H1 (cell line): ENCODE results near the gene HES5. TPM values are rescaled to one million over a fixed set of nuclear protein-coding genes. Genes with fewer than 3 reads are reported as not detected.

Experiments used
- CTCF ChIA-PET: fragments of 300-600 bp; sonication (Branson Sonifier 250); formaldehyde crosslinking; loops from one replicate; lab custom pipeline; 2021; ENCODE audit not compliant: partially characterized antibody; lab: Charles Lee
- POLR2A ChIA-PET: fragments of 300-600 bp; sonication (Branson Sonifier 250); formaldehyde crosslinking; loops from one replicate; lab custom pipeline; 2021; ENCODE audit warnings: inconsistent platforms; ENCODE audit not compliant: partially characterized antibody; lab: Charles Lee
- DNase-seq, 2 experiments: peaks; one replicate each; pipeline versions ENCODE4 v3.0.0 to v3.0.0-alpha.2; 2010 to 2022; ENCODE audit warnings: low spot score in 2 of 2, low read depth in 1 of 2, mixed read lengths in 1 of 2
- FAIRE-seq: peaks from 2 replicates; lab custom pipeline; 2011; peaks lifted over from hg19 to GRCh38; lab: Jason Lieb, UNC
- H2AFZ ChIP-seq: 2 replicates; pipeline ENCODE4 v1.8.1; 2012; ENCODE audit warnings: low read length, inconsistent platforms
- H2AK5ac ChIP-seq: 2 replicates; pipeline ENCODE4 v1.6.1; 2013; ENCODE audit warnings: low read depth, low read length
- H2BK120ac ChIP-seq: replicated peaks from 2 replicates; pipeline ENCODE3; 2013; ENCODE audit warnings: low read depth, low read length, inconsistent platforms
- H2BK12ac ChIP-seq: 2 replicates; pipeline ENCODE4 v1.6.1; 2013; ENCODE audit warnings: low read depth, low read length
- H2BK15ac ChIP-seq: 2 replicates; pipeline ENCODE4 v1.6.1; 2013; ENCODE audit warnings: low read length
- H2BK20ac ChIP-seq: 2 replicates; pipeline ENCODE4 v1.6.1; 2013; ENCODE audit warnings: low read length
- H2BK5ac ChIP-seq: 2 replicates; pipeline ENCODE4 v1.6.1; 2013; ENCODE audit warnings: low read depth, low read length
- H3K14ac ChIP-seq: 2 replicates; pipeline ENCODE4 v1.6.1; 2013; ENCODE audit warnings: inconsistent platforms; ENCODE audit not compliant: insufficient read length
- H3K18ac ChIP-seq: 2 replicates; pipeline ENCODE4 v1.6.1; 2013; ENCODE audit warnings: low read length; ENCODE audit errors: extremely low read depth
- H3K23ac ChIP-seq: 2 replicates; pipeline ENCODE4 v1.6.1; 2013; ENCODE audit warnings: inconsistent platforms; ENCODE audit not compliant: insufficient read length
- H3K23me2 ChIP-seq: 2 replicates; pipeline ENCODE4 v1.6.1; 2013; ENCODE audit warnings: low read depth, low read length
- H3K27ac ChIP-seq: 2 replicates; pipeline ENCODE4 v1.6.1; 2011; ENCODE audit warnings: low read depth, low read length, inconsistent platforms
- H3K27me3 ChIP-seq, 4 experiments: replicated peaks in 1 of 4; 1 replicate in 1 of 4; 2 replicates in 3 of 4; pipeline versions ENCODE4 v1.6.1 to v1.8.1; 2011 to 2013; ENCODE audit warnings: low read length in 3 of 4, mild to moderate bottlenecking in 3 of 4, inconsistent platforms in 2 of 4, mixed read lengths in 2 of 4, moderate library complexity in 1 of 4; ENCODE audit not compliant: control insufficient read depth in 3 of 4, insufficient read depth in 3 of 4; ENCODE audit errors: extremely low read depth in 1 of 4
- H3K36me3 ChIP-seq, 4 experiments: 2 replicates each; pipeline versions ENCODE4 v1.6.1 to v1.8.1; 2011 to 2013; ENCODE audit warnings: mild to moderate bottlenecking in 4 of 4, low read length in 3 of 4, moderate library complexity in 2 of 4, control low read depth in 1 of 4, inconsistent platforms in 1 of 4; ENCODE audit not compliant: insufficient read depth in 4 of 4, control insufficient read depth in 2 of 4
- H3K4ac ChIP-seq: replicated peaks from 2 replicates; pipeline ENCODE3; 2013; ENCODE audit warnings: low read length, low read depth, mixed read lengths, inconsistent platforms; ENCODE audit not compliant: insufficient read length
- H3K4me1 ChIP-seq, 4 experiments: replicated peaks in 1 of 4; 1 replicate in 1 of 4; 2 replicates in 3 of 4; pipeline versions ENCODE4 v1.6.1 to v1.8.1; 2011 to 2013; ENCODE audit warnings: low read length in 3 of 4, inconsistent platforms in 2 of 4, mixed read lengths in 1 of 4; ENCODE audit not compliant: insufficient read depth in 4 of 4, control insufficient read depth in 3 of 4
- H3K4me2 ChIP-seq, 2 experiments: 2 replicates each; pipeline versions ENCODE4 v1.6.1 to v1.8.1; 2011 to 2013; ENCODE audit warnings: low read depth in 2 of 2, low read length in 2 of 2, control low read depth in 1 of 2, inconsistent platforms in 1 of 2, mild to moderate bottlenecking in 1 of 2; ENCODE audit not compliant: insufficient read depth in 1 of 2
- H3K4me3 ChIP-seq, 4 experiments: fragments of 200-600, 300-600 bp in 1 of 4; sonication (generic), shearing (Covaris generic), sonication (Bioruptor Twin) in 1 of 4; 2 replicates each; pipeline versions ENCODE4 v1.5.1 to v1.8.1; 2011 to 2016; ENCODE audit warnings: low read length in 4 of 4, low read depth in 3 of 4, control low read depth in 2 of 4, inconsistent platforms in 2 of 4, mild to moderate bottlenecking in 2 of 4, mixed read lengths in 1 of 4, moderate library complexity in 1 of 4; ENCODE audit not compliant: insufficient read depth in 2 of 4; ENCODE audit errors: extremely low read depth in 1 of 4
- H3K56ac ChIP-seq: replicated peaks from 2 replicates; pipeline ENCODE3; 2013; ENCODE audit warnings: low read depth, mild to moderate bottlenecking, mixed read lengths, low read length, inconsistent platforms; ENCODE audit not compliant: insufficient read length
- H3K79me1 ChIP-seq: 2 replicates; pipeline ENCODE4 v1.6.1; 2013; ENCODE audit warnings: low read depth, low read length, control low read depth
- H3K79me2 ChIP-seq, 2 experiments: 2 replicates each; pipeline versions ENCODE4 v1.6.1 to v1.8.1; 2012 to 2013; ENCODE audit warnings: low read length in 2 of 2, mild to moderate bottlenecking in 2 of 2, inconsistent platforms in 1 of 2; ENCODE audit not compliant: insufficient read depth in 2 of 2, control insufficient read depth in 1 of 2
- H3K9ac ChIP-seq, 4 experiments: replicated peaks in 1 of 4; 1 replicate in 1 of 4; 2 replicates in 3 of 4; pipeline versions ENCODE4 v1.6.1 to v1.8.1; 2011 to 2013; ENCODE audit warnings: low read depth in 3 of 4, low read length in 3 of 4, control low read depth in 2 of 4, mild to moderate bottlenecking in 2 of 4, moderate library complexity in 2 of 4, inconsistent platforms in 1 of 4; ENCODE audit errors: extremely low read depth in 1 of 4
- H3K9me3 ChIP-seq, 2 experiments: 2 replicates each; pipeline versions ENCODE4 v1.6.1 to v1.8.1; 2012 to 2013; ENCODE audit warnings: mild to moderate bottlenecking in 2 of 2, moderate library complexity in 2 of 2, control low read depth in 1 of 2, inconsistent platforms in 1 of 2, low read depth in 1 of 2, low read length in 1 of 2, mixed read lengths in 1 of 2; ENCODE audit not compliant: insufficient read depth in 2 of 2
- H4K20me1 ChIP-seq, 2 experiments: replicated peaks in 1 of 2; 2 replicates each; pipeline versions ENCODE3 to v1.8.1; 2011 to 2013; ENCODE audit warnings: inconsistent platforms in 2 of 2, low read length in 2 of 2, mild to moderate bottlenecking in 1 of 2; ENCODE audit not compliant: insufficient read depth in 2 of 2, control insufficient read depth in 1 of 2
- H4K5ac ChIP-seq: 2 replicates; pipeline ENCODE4 v1.6.1; 2013; ENCODE audit warnings: low read length, low read depth, mixed read lengths, inconsistent platforms; ENCODE audit not compliant: insufficient read length
- H4K8ac ChIP-seq: 2 replicates; pipeline ENCODE4 v1.8.0; 2013; ENCODE audit warnings: mild to moderate bottlenecking, moderate library complexity, low read length, inconsistent platforms; ENCODE audit not compliant: insufficient read depth; ENCODE audit errors: extremely low read depth
- H4K91ac ChIP-seq: replicated peaks from 2 replicates; pipeline ENCODE3; 2013; ENCODE audit warnings: low read length, mixed read lengths, inconsistent platforms; ENCODE audit not compliant: insufficient read length
- GABPA ChIP-seq: IDR thresholded peaks from 2 replicates; pipeline ENCODE4 v1.6.1; 2011; ENCODE audit warnings: mild to moderate bottlenecking, low read length, moderate library complexity, borderline replicate concordance; ENCODE audit not compliant: insufficient read depth
- HDAC2 ChIP-seq, 2 experiments: fragments of 300-600 bp in 1 of 2; sonication (generic) in 1 of 2; IDR thresholded peaks; 2 replicates each; pipeline ENCODE4 v1.6.1; 2011 to 2012; ENCODE audit warnings: low read depth in 2 of 2, low read length in 2 of 2, mild to moderate bottlenecking in 2 of 2, moderate library complexity in 2 of 2, borderline replicate concordance in 1 of 2, inconsistent platforms in 1 of 2
- JUN ChIP-seq: IDR thresholded peaks from 2 replicates; pipeline ENCODE4 v1.6.1; 2011; ENCODE audit warnings: low read depth, mild to moderate bottlenecking, improper control_type of control experiment, low read length
- KDM4A ChIP-seq: IDR thresholded peaks from one replicate; pipeline ENCODE4 v1.7.1; 2012; ENCODE audit warnings: low read depth, mild to moderate bottlenecking, moderate library complexity, low read length, inconsistent platforms; ENCODE audit not compliant: severe bottlenecking
- SIX5 ChIP-seq: IDR thresholded peaks from 2 replicates; pipeline ENCODE4 v1.6.1; 2011; ENCODE audit warnings: mild to moderate bottlenecking, low read depth, low read length
- TCF12 ChIP-seq: IDR thresholded peaks from 2 replicates; pipeline ENCODE4 v1.6.1; 2011; ENCODE audit warnings: low read depth, mild to moderate bottlenecking, low read length
- WGBS, 2 experiments: shearing (Covaris generic) in 1 of 2; methylation state at CpG; one replicate each; pipeline versions ENCODE4 v1.1.6 to v1.1.7; 2013 to 2015; ENCODE audit warnings: low lambda C conversion rate in 2 of 2, mixed read lengths in 2 of 2, inconsistent platforms in 1 of 2, low coverage in 1 of 2, missing lambda C conversion rate in 1 of 2; ENCODE audit not compliant: insufficient replicate concordance in 2 of 2, insufficient coverage in 1 of 2, insufficient read length in 1 of 2; ENCODE audit errors: extremely low coverage in 1 of 2, missing lambda C conversion rate in 1 of 2; 5-methylcytosine and 5-hydroxymethylcytosine counted together
- polyA plus RNA-seq, 7 experiments: library from polyadenylated mRNA; depleted of rRNA in 3 of 7; stranded (reverse) in 5 of 7; unstranded in 2 of 7; fragments of >200 nt in 5 of 7; fragments of 200-250 nt in 2 of 7; gene quantifications; 1 replicate in 5 of 7; 2 replicates in 1 of 7; 4 replicates in 1 of 7; pipeline versions ENCODE4 v1.2.1 to v1.2.3, GENCODE V29; 2011 to 2013; ENCODE audit warnings: missing spikeins in 2 of 7, mixed read lengths in 2 of 7
- total RNA-seq: library from RNA; stranded (reverse); fragmentation: NEBNext Ultra II Directional; extraction: Animal tissue kit (Norgen Biotek cat#: 25700); gene quantifications from 2 replicates; pipeline ENCODE4 v1.2.1, GENCODE V29; 2021

Gene HES5
- total and polyA plus RNA-seq, 2 of the 8 experiments (the other 6 are each of a cell fraction or from before 2014, with no cell fraction given), result 0.22 TPM; not detected in 1

DNA sequence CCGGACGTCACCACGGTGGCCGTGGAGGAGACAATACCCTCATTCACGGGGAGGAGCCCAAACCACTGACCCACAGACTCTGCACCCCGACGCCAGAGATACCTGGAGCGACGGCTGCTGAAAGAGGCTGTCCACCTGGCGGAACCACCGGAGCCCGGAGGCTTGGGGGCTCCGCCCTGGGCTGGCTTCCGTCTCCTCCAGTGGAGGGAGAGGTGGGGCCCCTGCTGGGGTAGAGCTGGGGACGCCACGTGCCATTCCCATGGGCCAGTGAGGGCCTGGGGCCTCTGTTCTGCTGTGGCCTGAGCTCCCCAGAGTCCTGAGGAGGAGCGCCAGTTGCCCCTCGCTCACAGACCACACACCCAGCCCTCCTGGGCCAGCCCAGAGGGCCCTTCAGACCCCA is 33.1 kb upstream of the HES5 start:
- Histone ChIP-seq H3K56ac (no peak overlapping the region), H2AK5ac (no peak overlapping the region), H3K79me2 (no peaks in the 10 kb centered on the region), H3K79me1 (no peaks in the 10 kb centered on the region), H4K8ac (no peak overlapping the region; the same call in 1 of the 2 replicates), H3K27ac (no peak overlapping the region), H3K14ac (no peak overlapping the region), H3K9me3 (no peaks in the 10 kb centered on the region; a peak in 1 of 4 replicates), H4K5ac (no peak overlapping the region), H4K20me1 (no peaks in the 10 kb centered on the region), H2BK12ac (no peak overlapping the region), H3K4ac (no peak overlapping the region)
- DNase-seq (peak in 1 of 2 experiments; percentile 42), FAIRE-seq (no peak)
- POLR2A ChIA-PET, result interaction anchor here (0.7 kb wide), 1 partner anchor 21 kb away, joined by 3 read pairs; no protein-coding TSS in a partner anchor
- WGBS, 2 experiments, result 92% methylated on average over 15 of the region's 18 CpGs; no CpG with 5 or more reads in 1 of the 2 experiments
- TF ChIP-seq JUN (no peak), HDAC2 (IDR thresholded peaks at IDR 0.05; ENCODE audit: borderline replicate concordance in 1 of 2, low read depth in 2 of 2, low read length in 2 of 2) (no peak), TCF12 (no peak), GABPA (no peak), SIX5 (no peak), KDM4A (no peak)
- TF ChIP-seq, all 59 proteins: peak for 0
- Histone ChIP-seq H2AFZ (no peak overlapping the region), H3K36me3 (no peaks in the 10 kb centered on the region), H3K18ac (no peak overlapping the region), H4K91ac (no peak overlapping the region), H3K9ac (no peak overlapping the region), H2BK5ac (no peak overlapping the region), H3K23me2 (no peaks in the 10 kb centered on the region), H3K23ac (no peak overlapping the region), H3K4me2 (no peak overlapping the region), H2BK120ac (no peak overlapping the region), H3K4me3 (no peak overlapping the region), H3K4me1 (peaks cover 0 to 5% (median 0%) of the 10 kb centered on the region in 4 experiments; a peak in 1 of 7 replicates), H2BK20ac (no peak overlapping the region), H3K27me3 (no peaks in the 10 kb centered on the region), H2BK15ac (no peak overlapping the region)
- CTCF ChIA-PET, result interaction anchor here (0.6 to 3.4 kb wide), 4 partner anchors 9 to 75 kb away, joined by 3 to 33 read pairs (median 14); no protein-coding TSS in a partner anchor
